Hepatocyte (in vitro differentiated cells): ENCODE data around the gene PDE1C. TPM values are rescaled to one million over a fixed set of nuclear protein-coding genes. Genes with fewer than 3 reads are reported as not detected.

Source experiments
- DNase-seq: peaks from one replicate; pipeline ENCODE4 v3.0.0-alpha.2; 2016; ENCODE audit warnings: low spot score
- H2AFZ ChIP-seq: fragments of 200-600 bp; sonication (generic); 2 replicates; pipeline ENCODE4 v1.6.0; 2016; ENCODE audit warnings: antibody characterized with exemption, mild to moderate bottlenecking
- H3K27ac ChIP-seq: fragments of 200-600 bp; sonication (generic); 2 replicates; pipeline ENCODE4 v1.5.1; 2016; ENCODE audit warnings: mild to moderate bottlenecking
- H3K27me3 ChIP-seq: fragments of 200-600 bp; sonication (generic); 2 replicates; pipeline ENCODE4 v1.6.1; 2016
- H3K36me3 ChIP-seq: fragments of 200-600 bp; sonication (generic); replicated peaks from 2 replicates; pipeline ENCODE4 v1.5.1; 2016; ENCODE audit warnings: low read depth; ENCODE audit not compliant: insufficient read depth
- H3K4me1 ChIP-seq: fragments of 200-600 bp; sonication (generic); 2 replicates; pipeline ENCODE4 v1.5.1; 2016; ENCODE audit warnings: mild to moderate bottlenecking, moderate library complexity; ENCODE audit not compliant: insufficient read depth
- H3K4me2 ChIP-seq: fragments of 200-600 bp; sonication (generic); 2 replicates; pipeline ENCODE4 v1.6.0; 2016
- H3K4me3 ChIP-seq: fragments of 200-600 bp; sonication (generic); 2 replicates; pipeline ENCODE4 v1.5.1; 2016; ENCODE audit warnings: mild to moderate bottlenecking
- H3K79me2 ChIP-seq: fragments of 200-600 bp; sonication (generic); 2 replicates; pipeline ENCODE4 v1.6.0; 2017; ENCODE audit warnings: mild to moderate bottlenecking
- H3K9me2 ChIP-seq: fragments of 200-600 bp; sonication (generic); replicated peaks from 2 replicates; pipeline ENCODE4 v1.6.0; 2017; ENCODE audit warnings: mild to moderate bottlenecking; ENCODE audit not compliant: insufficient read depth
- H3K9me3 ChIP-seq: fragments of 200-600 bp; sonication (generic); 2 replicates; pipeline ENCODE4 v1.5.1; 2016; ENCODE audit warnings: low read depth, mild to moderate bottlenecking
- H4K20me1 ChIP-seq: fragments of 200-600 bp; sonication (generic); 2 replicates; pipeline ENCODE4 v1.6.0; 2016; ENCODE audit warnings: mild to moderate bottlenecking; ENCODE audit not compliant: insufficient read depth, poor library complexity, severe bottlenecking
- EZH2 ChIP-seq: fragments of 200-600 bp; sonication (generic); IDR thresholded peaks from 2 replicates; pipeline ENCODE4 v1.6.1; 2016; ENCODE audit warnings: antibody characterized with exemption, mild to moderate bottlenecking, borderline replicate concordance
- EZH2phosphoT487 ChIP-seq: fragments of 200-600 bp; sonication (generic); IDR thresholded peaks from one replicate; pipeline ENCODE4 v1.6.1; 2018; ENCODE audit warnings: antibody characterized with exemption, mild to moderate bottlenecking, low read depth, moderate library complexity; ENCODE audit not compliant: unreplicated experiment, severe bottlenecking
- WGBS: methylation state at CpG from one replicate; pipeline ENCODE4 v1.1.6; 2016; ENCODE audit warnings: low lambda C conversion rate; ENCODE audit errors: missing lambda C conversion rate; 5-methylcytosine and 5-hydroxymethylcytosine counted together
- polyA plus RNA-seq: library from polyadenylated mRNA; unstranded; fragments of >200 nt; fragmentation: Nextera tagmentation; extraction: Ambion mirVana; gene quantifications from 2 replicates; pipeline ENCODE4 v1.2.1, GENCODE V29; 2016
- total RNA-seq: library from RNA; depleted of rRNA; stranded (reverse); fragments of >200 nt; gene quantifications from 2 replicates; pipeline ENCODE4 v1.2.3, GENCODE V29; 2014
- TF ChIP-seq, protein P1 (sequence below): fragments of 200-600 bp; sonication (generic); IDR thresholded peaks from 2 replicates; pipeline ENCODE4 v1.5.1; 2016; ENCODE audit warnings: antibody characterized with exemption, mild to moderate bottlenecking; ENCODE audit not compliant: poor library complexity

The PDE1C gene
- total and polyA plus RNA-seq, 2 experiments from 2014 or later: 1.8 to 5.0 TPM

DNA sequence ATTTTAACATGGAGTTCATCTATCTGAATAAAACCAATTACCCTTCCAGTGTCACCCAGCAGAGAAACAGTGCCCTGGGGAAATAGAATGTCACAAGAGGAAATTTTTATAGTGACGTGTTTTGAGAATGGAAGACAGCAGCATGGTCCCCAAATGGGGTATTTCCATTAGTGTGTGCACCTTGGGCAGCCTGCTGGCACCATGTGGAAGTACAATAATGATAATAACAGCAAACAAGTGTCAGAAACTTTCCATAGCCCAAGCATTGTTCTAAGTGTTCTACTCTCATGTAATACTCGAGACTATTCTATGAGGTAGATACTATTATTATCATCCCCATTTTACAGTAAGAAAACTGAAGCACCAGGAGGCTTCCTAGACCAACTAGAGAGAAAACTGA is 2.2 kb upstream of the PDE1C start:
- H3K27ac ChIP-seq: no peak overlapping the region
- no peak for DNase-seq
- H3K27me3 ChIP-seq: peaks cover 84% of the 10 kb centered on the region
- no peaks in the 10 kb centered on the region for H4K20me1 ChIP-seq
- H3K4me2 ChIP-seq: no peak overlapping the region
- H3K79me2 ChIP-seq: no peaks in the 10 kb centered on the region
- H2AFZ ChIP-seq: no peak overlapping the region
- H3K9me3 ChIP-seq: no peaks in the 10 kb centered on the region
- 80% methylated on average over 2 of the region's 2 CpGs for WGBS
- no peak overlapping the region for H3K4me3 ChIP-seq
- no peaks in the 10 kb centered on the region for H3K36me3 ChIP-seq
- TF ChIP-seq EZH2 (no peak), EZH2phosphoT487 (no peak)
- TF ChIP-seq, protein P1, sequence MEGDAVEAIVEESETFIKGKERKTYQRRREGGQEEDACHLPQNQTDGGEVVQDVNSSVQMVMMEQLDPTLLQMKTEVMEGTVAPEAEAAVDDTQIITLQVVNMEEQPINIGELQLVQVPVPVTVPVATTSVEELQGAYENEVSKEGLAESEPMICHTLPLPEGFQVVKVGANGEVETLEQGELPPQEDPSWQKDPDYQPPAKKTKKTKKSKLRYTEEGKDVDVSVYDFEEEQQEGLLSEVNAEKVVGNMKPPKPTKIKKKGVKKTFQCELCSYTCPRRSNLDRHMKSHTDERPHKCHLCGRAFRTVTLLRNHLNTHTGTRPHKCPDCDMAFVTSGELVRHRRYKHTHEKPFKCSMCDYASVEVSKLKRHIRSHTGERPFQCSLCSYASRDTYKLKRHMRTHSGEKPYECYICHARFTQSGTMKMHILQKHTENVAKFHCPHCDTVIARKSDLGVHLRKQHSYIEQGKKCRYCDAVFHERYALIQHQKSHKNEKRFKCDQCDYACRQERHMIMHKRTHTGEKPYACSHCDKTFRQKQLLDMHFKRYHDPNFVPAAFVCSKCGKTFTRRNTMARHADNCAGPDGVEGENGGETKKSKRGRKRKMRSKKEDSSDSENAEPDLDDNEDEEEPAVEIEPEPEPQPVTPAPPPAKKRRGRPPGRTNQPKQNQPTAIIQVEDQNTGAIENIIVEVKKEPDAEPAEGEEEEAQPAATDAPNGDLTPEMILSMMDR: no peak
- no peaks in the 10 kb centered on the region for H3K9me2 ChIP-seq
- no peaks in the 10 kb centered on the region for H3K4me1 ChIP-seq

DNA sequence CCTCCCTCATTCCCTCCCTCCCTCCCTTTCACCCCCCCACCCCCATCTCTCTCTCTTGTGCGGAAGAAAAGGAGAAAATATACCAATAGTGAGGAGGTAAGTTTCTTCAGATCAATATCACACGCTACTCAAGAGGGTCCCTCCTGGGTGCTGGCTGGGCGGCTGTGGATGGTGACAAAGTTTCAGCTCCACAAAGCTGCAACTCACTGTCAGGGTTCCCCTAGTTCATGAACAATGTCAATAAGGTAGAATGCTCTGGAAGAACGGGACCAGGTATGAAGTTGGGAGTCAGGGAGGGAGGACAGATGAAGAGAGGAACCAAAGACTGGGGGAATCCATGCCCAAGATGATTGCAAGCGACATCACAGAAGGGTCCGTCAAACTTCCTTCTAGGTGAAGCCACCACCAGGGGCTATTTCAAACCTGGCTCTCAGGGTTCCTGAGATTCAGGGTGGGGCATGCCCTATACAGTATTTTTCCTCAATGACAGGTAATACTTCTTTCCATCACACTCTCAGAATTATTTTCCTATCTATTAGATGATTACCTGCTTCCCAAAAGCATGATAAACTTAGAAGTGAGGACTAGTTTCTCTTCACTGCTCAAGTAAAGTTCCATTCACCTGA is 1.4 kb upstream of the PDE1C start:
- H3K36me3 ChIP-seq: no peaks in the 10 kb centered on the region
- H3K79me2 ChIP-seq: no peaks in the 10 kb centered on the region
- 18% methylated on average over 6 of the region's 6 CpGs for WGBS
- no peak overlapping the region for H3K27ac ChIP-seq
- H3K9me3 ChIP-seq: no peaks in the 10 kb centered on the region
- no peaks in the 10 kb centered on the region for H3K4me1 ChIP-seq
- peak overlapping the region; percentile 98 for H3K4me2 ChIP-seq
- peak overlapping the region; percentile 75 for H3K4me3 ChIP-seq
- no peak for DNase-seq
- no peak overlapping the region for H2AFZ ChIP-seq
- no peak for TF ChIP-seq EZH2
- TF ChIP-seq EZH2phosphoT487: peak; percentile 16
- H3K9me2 ChIP-seq: no peaks in the 10 kb centered on the region
- H3K27me3 ChIP-seq: peaks cover 92% of the 10 kb centered on the region
- H4K20me1 ChIP-seq: no peaks in the 10 kb centered on the region

DNA sequence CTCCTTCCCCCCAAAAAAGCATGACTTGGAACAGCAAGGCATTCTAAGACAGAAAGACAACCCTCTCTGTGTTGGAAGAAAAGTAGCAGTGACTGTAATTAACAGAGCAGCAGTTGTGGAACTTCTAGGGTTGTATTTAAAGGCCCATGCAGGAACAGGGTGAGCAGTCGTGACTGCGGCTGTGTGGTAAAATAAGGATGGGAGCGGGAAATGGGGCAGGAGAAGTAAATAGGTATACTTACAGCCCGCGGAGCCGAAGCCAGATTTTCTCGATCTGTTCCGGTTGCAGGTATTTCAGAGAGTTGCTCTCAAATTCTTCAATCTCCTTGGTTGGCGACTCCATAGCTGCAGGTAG is 179 bp downstream of the PDE1C start:
- H3K79me2 ChIP-seq: no peaks in the 10 kb centered on the region

DNA sequence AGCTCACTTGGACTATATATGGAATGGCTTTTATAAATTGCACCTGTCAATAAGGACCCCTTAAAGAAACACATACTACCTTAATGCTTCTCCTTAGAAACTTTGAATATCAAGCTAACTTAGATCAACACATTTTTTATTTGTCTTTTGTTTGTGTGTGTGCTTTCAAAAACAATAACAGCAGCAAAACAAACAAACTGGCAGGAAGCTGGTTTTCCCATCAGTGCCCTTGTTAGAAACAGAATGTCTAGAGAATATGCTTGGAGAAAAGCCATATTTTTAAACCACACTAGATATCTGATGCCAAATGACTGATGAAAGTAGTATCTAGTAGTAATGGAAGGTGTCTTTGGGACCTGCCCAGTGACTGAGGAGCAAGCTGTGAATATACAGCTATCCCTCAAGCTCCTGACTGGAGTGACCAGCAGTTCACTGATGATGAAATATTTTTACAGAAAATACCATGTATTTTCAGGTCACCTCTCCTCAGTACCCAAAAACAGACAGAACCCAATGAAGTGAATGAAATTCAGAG is 1.0 kb downstream of the PDE1C start:
- no peaks in the 10 kb centered on the region for H3K36me3 ChIP-seq
- H4K20me1 ChIP-seq: no peaks in the 10 kb centered on the region
- H3K27ac ChIP-seq: no peak overlapping the region
- H3K27me3 ChIP-seq: peaks cover 91% of the 10 kb centered on the region
- H3K4me2 ChIP-seq: peak overlapping the region; percentile 98
- no peak overlapping the region for H3K4me3 ChIP-seq
- H3K9me3 ChIP-seq: no peaks in the 10 kb centered on the region
- no peaks in the 10 kb centered on the region for H3K79me2 ChIP-seq
- DNase-seq: no peak
- TF ChIP-seq EZH2phosphoT487 (no peak), EZH2 (no peak)
- TF ChIP-seq, protein P1: no peak
- no peaks in the 10 kb centered on the region for H3K4me1 ChIP-seq
- H2AFZ ChIP-seq: no peak overlapping the region
- no peaks in the 10 kb centered on the region for H3K9me2 ChIP-seq

More for the DNA sequence above, 179 bp downstream of the PDE1C start:
- peak overlapping the region; percentile 98 for H3K4me2 ChIP-seq
- H3K27me3 ChIP-seq: peaks cover 100% of the 10 kb centered on the region
- no peaks in the 10 kb centered on the region for H3K9me2 ChIP-seq
- H3K27ac ChIP-seq: no peak overlapping the region
- no peaks in the 10 kb centered on the region for H3K36me3 ChIP-seq
- H3K9me3 ChIP-seq: no peaks in the 10 kb centered on the region
- 2% methylated on average over 9 of the region's 9 CpGs for WGBS
- H3K4me1 ChIP-seq: no peaks in the 10 kb centered on the region
- H2AFZ ChIP-seq: peak overlapping the region; percentile 73
- peak overlapping the region; percentile 75 for H3K4me3 ChIP-seq
- no peak for DNase-seq
- TF ChIP-seq EZH2 (no peak), EZH2phosphoT487 (peak; percentile 31)
- TF ChIP-seq, protein P1: no peak
- H4K20me1 ChIP-seq: no peaks in the 10 kb centered on the region
